Measurements from ENCODE around the gene ZNF638. TPM values are rescaled to one million over a fixed set of nuclear protein-coding genes. Genes with fewer than 3 reads are reported as not detected.

ZNF638 gene
- total and polyA plus RNA-seq, 2 of the 4 experiments (the other 2 are of a cell fraction): 46.4 to 129 TPM

- no CpG with 5 or more reads among the region's 1 CpG for WGBS, 2 experiments (ENCODE audit: extremely low coverage in 2 of 2, insufficient read length in 1 of 2)
- H3K27ac ChIP-seq (ENCODE audit: insufficient read depth, low read length): no peak overlapping the region
- H2AK5ac ChIP-seq (ENCODE audit: low read depth, low read length): no peak overlapping the region
- no peak overlapping the region for H2BK120ac ChIP-seq (ENCODE audit: low read depth, low read length)
- H3K18ac ChIP-seq (ENCODE audit: low read depth, low read length): no peak overlapping the region
- H2AK9ac ChIP-seq (replicated peaks; ENCODE audit: low read depth, low read length, poor library complexity): no peak overlapping the region
- no peaks in the 10 kb centered on the region for H3K36me3 ChIP-seq (ENCODE audit: control insufficient read depth, insufficient read depth, low read length)
- no peak overlapping the region for H2BK5ac ChIP-seq (ENCODE audit: low read depth, low read length, poor library complexity, severe bottlenecking)
- in situ Hi-C loops (cut with MboI; ENCODE audit: low sequenced_read_pairs) (no loop called here), dilution Hi-C loops (cut with HindIII; ENCODE audit: low sequenced_read_pairs, unreplicated experiment) (no loop called here), intact Hi-C loops (cut with micrococcal nuclease) (no loop called here)
- no peak overlapping the region for H4K5ac ChIP-seq (ENCODE audit: low read depth, low read length)
- H3K14ac ChIP-seq (replicated peaks; ENCODE audit: low read depth, low read length): no peak overlapping the region
- ChIA-PET CTCF (no interaction called here), POLR2A (ENCODE audit: unreplicated experiment) (no interaction called here)
- no peak overlapping the region for H4K8ac ChIP-seq (ENCODE audit: low read depth in 2 of 2, low read length in 2 of 2)
- H4K20me1 ChIP-seq (ENCODE audit: insufficient read depth, low read length): no peaks in the 10 kb centered on the region
- no peak overlapping the region for H3K23ac ChIP-seq (ENCODE audit: low read depth, low read length)
- H4K91ac ChIP-seq (ENCODE audit: insufficient read depth, low read depth, low read length): no peak overlapping the region
- no peak overlapping the region for H2BK15ac ChIP-seq (ENCODE audit: low read depth, low read length)
- no peak overlapping the region for H2BK20ac ChIP-seq (ENCODE audit: low read depth, low read length)
- H3K4me1 ChIP-seq (ENCODE audit: control insufficient read depth, insufficient read depth, low read length): no peaks in the 10 kb centered on the region
- no peaks in the 10 kb centered on the region for H3K9me3 ChIP-seq (ENCODE audit: control insufficient read depth, insufficient read depth, low read length)
- BruUV-seq (replicated peaks): no TSS peak
- H3K9me1 ChIP-seq (ENCODE audit: insufficient read depth, low read length): no peaks in the 10 kb centered on the region
- H3K4me3 ChIP-seq (ENCODE audit: insufficient read depth, low read depth, low read length): no peak overlapping the region
- no peaks in the 10 kb centered on the region for H3K79me1 ChIP-seq (ENCODE audit: low read depth in 1 of 2, low read length in 2 of 2)
- no peak overlapping the region for H3K9ac ChIP-seq (ENCODE audit: low read depth, low read length)
- DNase-seq (no peak), ATAC-seq (ENCODE audit: low read depth) (no peak)
- H2AFZ ChIP-seq (replicated peaks; ENCODE audit: low read length, poor library complexity): no peak overlapping the region
- H3K4ac ChIP-seq (ENCODE audit: low read depth, low read length): no peak overlapping the region
- no peak overlapping the region for H3K56ac ChIP-seq (ENCODE audit: extremely low read depth, insufficient read depth, low read length)
- TF ChIP-seq RCOR1 (IDR thresholded peaks at IDR 0.05; ENCODE audit: insufficient replicate concordance, low read length) (no peak), MXI1 (IDR thresholded peaks at IDR 0.05; ENCODE audit: borderline replicate concordance, low read depth, low read length) (no peak), SMC3 (IDR thresholded peaks at IDR 0.05; ENCODE audit: low read depth, low read length) (no peak), NFE2L2 (IDR thresholded peaks at IDR 0.05; ENCODE audit: low read depth, low read length) (no peak), RFX5 (IDR thresholded peaks at IDR 0.05; ENCODE audit: low read depth, low read length) (no peak), FOS (IDR thresholded peaks at IDR 0.05; ENCODE audit: low read depth, low read length) (no peak), MAZ (IDR thresholded peaks at IDR 0.05; ENCODE audit: borderline replicate concordance, low read depth, low read length) (no peak), MAFK (IDR thresholded peaks at IDR 0.05; ENCODE audit: low read depth, low read length) (no peak), RAD21 (IDR thresholded peaks at IDR 0.05; ENCODE audit: low read length) (no peak), CEBPB (IDR thresholded peaks at IDR 0.05; ENCODE audit: low read depth, low read length) (no peak), CTCF (conservative IDR thresholded peaks at IDR 0.05; ENCODE audit: low read depth, low read length) (no peak), USF2 (IDR thresholded peaks at IDR 0.05; ENCODE audit: low read depth, low read length) (no peak), ELK1 (IDR thresholded peaks at IDR 0.05; ENCODE audit: borderline replicate concordance, low read depth, low read length) (no peak), POLR2A (IDR thresholded peaks at IDR 0.05; ENCODE audit: low read depth, low read length) (no peak), BHLHE40 (IDR thresholded peaks at IDR 0.05; ENCODE audit: low read depth, low read length) (no peak), CHD1 (IDR thresholded peaks at IDR 0.05; ENCODE audit: low read depth, low read length) (no peak)
- peaks cover 3% of the 10 kb centered on the region for H3K27me3 ChIP-seq (ENCODE audit: control insufficient read depth, insufficient read depth, low read length)
- H3K4me2 ChIP-seq (ENCODE audit: low read depth, low read length): no peak overlapping the region
Measured at GRCh38 chr2:71292159-71292558, 39.4 kb upstream of the ZNF638 start.

Data from IMR-90 (cell line).